Activated CD4-positive, alpha-beta T cell treated with anti-CD3 and anti-CD28 coated beads, Interleukin-2, amount 50 U/mL, for 48 hours (primary cell): Measurements from ENCODE around the gene TESK2.
"Not testable (repeated sequence)": the region's sequence is repeated elsewhere in the genome, so short reads cannot be mapped to it uniquely, and the experiment has no call there.

Experiments
- DNase-seq, 2 experiments: peaks; one replicate each; pipeline ENCODE4 v3.0.0-alpha.2; 2020

The TESK2 gene

GRCh38 chr1:45410850-45411509, 80.0 kb downstream of the TESK2 start:
- DNase-seq, result no peak

- no peak for DNase-seq
Measured at GRCh38 chr1:45409276-45409675, 81.7 kb downstream of the TESK2 start.

GRCh38 chr1:45407629-45408287, 83.2 kb downstream of the TESK2 start:
- DNase-seq, result no peak

- DNase-seq, result no peak
Measured at GRCh38 chr1:45405636-45406035, 85.3 kb downstream of the TESK2 start.

GRCh38 chr1:45403718-45404117, 87.2 kb downstream of the TESK2 start:
- no peak for DNase-seq

- no peak for DNase-seq
Measured at GRCh38 chr1:45403298-45403697, 87.7 kb downstream of the TESK2 start.

GRCh38 chr1:45401524-45401923, 89.4 kb downstream of the TESK2 start:
- DNase-seq, result no peak

GRCh38 chr1:45400049-45400448, 90.9 kb downstream of the TESK2 start:
- no peak for DNase-seq

- DNase-seq, result no peak
Measured at GRCh38 chr1:45397285-45397684, 93.7 kb downstream of the TESK2 start.

- no peak for DNase-seq
Measured at GRCh38 chr1:45395582-45395981, 95.4 kb downstream of the TESK2 start.

- no peak for DNase-seq
Measured at GRCh38 chr1:45395051-45395450, 95.9 kb downstream of the TESK2 start.

- DNase-seq, result no peak
Measured at GRCh38 chr1:45394342-45394741, 96.6 kb downstream of the TESK2 start.

- peak in 1 of 2 experiments; percentile 19 for DNase-seq
Measured at GRCh38 chr1:45393718-45394302, 97.2 kb downstream of the TESK2 start.

- no peak for DNase-seq
Measured at GRCh38 chr1:45386219-45386618, 104.7 kb downstream of the TESK2 start.

- no peak for DNase-seq
Measured at GRCh38 chr1:45385302-45385701, 105.7 kb downstream of the TESK2 start.

GRCh38 chr1:45384213-45384612, 106.8 kb downstream of the TESK2 start:
- not testable (repeated sequence) for DNase-seq

GRCh38 chr1:45383191-45383590, 107.8 kb downstream of the TESK2 start:
- DNase-seq, result no peak

GRCh38 chr1:45381243-45381642, 109.7 kb downstream of the TESK2 start:
- no peak for DNase-seq

GRCh38 chr1:45380730-45381129, 110.2 kb downstream of the TESK2 start:
- DNase-seq, result no peak

- no peak for DNase-seq
Measured at GRCh38 chr1:45380125-45380524, 110.8 kb downstream of the TESK2 start.

GRCh38 chr1:45379524-45379923, 111.4 kb downstream of the TESK2 start:
- no peak for DNase-seq

- no peak for DNase-seq
Measured at GRCh38 chr1:45378184-45378583, 112.8 kb downstream of the TESK2 start.

GRCh38 chr1:45375104-45376090, 115.6 kb downstream of the TESK2 start:
- no peak for DNase-seq
